ENCODE measurements around the gene VASN.

DNA sequence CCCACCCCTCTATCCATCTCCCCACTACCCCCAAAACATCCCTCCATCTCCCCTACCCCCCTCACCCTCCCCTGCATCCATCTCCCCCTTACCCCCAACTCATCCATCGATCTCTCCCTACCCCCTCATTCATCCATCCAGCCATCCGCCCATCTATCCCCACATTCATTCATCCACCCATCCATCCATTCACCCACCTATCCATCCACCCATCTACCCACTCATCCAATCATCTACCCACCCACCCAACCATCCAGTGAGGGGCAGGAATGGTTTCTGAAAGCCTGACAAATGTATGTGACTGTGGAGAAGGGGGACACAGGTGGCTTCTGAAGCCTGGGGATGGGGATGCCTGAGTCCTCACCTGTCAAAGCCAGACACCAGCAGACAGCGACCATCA lies 11.7 kb upstream of the VASN start:
- TF ChIP-seq, protein P1, sequence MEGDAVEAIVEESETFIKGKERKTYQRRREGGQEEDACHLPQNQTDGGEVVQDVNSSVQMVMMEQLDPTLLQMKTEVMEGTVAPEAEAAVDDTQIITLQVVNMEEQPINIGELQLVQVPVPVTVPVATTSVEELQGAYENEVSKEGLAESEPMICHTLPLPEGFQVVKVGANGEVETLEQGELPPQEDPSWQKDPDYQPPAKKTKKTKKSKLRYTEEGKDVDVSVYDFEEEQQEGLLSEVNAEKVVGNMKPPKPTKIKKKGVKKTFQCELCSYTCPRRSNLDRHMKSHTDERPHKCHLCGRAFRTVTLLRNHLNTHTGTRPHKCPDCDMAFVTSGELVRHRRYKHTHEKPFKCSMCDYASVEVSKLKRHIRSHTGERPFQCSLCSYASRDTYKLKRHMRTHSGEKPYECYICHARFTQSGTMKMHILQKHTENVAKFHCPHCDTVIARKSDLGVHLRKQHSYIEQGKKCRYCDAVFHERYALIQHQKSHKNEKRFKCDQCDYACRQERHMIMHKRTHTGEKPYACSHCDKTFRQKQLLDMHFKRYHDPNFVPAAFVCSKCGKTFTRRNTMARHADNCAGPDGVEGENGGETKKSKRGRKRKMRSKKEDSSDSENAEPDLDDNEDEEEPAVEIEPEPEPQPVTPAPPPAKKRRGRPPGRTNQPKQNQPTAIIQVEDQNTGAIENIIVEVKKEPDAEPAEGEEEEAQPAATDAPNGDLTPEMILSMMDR (IDR thresholded peaks at IDR 0.05; ENCODE audit: borderline replicate concordance, extremely low read depth, low read length, poor library complexity, severe bottlenecking), result no peak
- no peak for TF ChIP-seq EZH2 (IDR thresholded peaks at IDR 0.05; ENCODE audit: borderline replicate concordance, low read depth, low read length, severe bottlenecking)

All from DND-41 (cell line).